Activated CD4-positive, alpha-beta T cell treated with anti-CD3 and anti-CD28 coated beads, Interleukin-2, Interleukin-4, amounts not matched to agents 100 ng/mL and 50 ng/mL, durations not matched to agents 16 hours and 8 hours (primary cell): ENCODE measurements around the gene SSU72.
"Not testable (repeated sequence)": the region's sequence is repeated elsewhere in the genome, so short reads cannot be mapped to it uniquely, and the experiment has no call there.

Source experiments
- DNase-seq: peaks from one replicate; pipeline ENCODE4 v3.0.0-alpha.2; 2020; ENCODE audit warnings: low spot score

Gene SSU72

DNA sequence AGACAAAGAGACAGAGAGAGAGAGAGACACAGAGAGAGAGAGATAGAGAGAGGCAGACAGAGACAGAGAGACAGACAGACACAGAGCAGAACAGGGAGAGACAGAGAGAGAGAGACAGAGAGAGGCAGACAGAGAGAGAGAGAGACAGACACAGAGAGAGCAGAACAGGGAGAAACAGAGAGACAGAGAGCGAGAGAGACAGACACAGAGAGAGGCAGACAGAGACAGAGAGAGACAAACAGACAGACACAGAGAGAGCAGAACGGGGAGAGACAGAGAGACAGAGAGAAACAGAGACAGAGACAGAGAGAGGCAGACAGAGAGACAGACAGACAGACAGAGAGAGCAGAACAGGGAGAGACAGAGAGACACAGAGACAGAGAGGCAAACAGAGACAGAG lies 20.7 kb upstream of the SSU72 start:
- DNase-seq, result not testable (repeated sequence)

DNA sequence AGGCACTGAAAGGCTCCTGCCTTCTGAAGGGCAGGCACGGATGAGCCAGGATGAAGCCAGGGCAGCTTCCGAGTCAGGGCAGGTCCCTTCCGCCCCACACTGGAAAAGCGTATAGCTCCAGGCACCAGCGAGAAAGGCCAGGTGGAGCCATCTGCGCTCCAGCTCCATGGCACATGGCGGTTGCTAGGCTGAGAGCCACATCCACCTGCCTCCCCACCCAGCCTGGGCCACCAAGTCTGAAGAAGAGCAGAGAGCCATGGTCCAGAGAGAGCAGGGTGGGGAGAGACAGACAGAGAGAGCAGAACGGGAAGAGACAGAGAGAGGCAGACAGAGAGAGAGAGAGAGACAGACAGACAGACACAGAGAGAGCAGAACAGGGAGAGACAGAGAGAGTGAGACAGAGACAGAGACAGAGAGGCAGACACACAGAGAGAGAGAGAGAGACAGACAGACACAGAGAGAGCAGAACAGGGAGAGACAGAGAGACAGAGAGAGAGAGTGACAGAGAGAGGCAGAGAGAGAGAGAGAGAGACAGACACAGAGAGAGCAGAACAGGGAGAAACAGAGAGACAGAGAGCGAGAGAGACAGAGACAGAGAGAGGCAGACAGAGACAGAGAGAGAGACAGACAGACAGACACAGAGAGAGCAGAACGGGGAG lies 20.1 kb upstream of the SSU72 start:
- DNase-seq, result no peak

DNA sequence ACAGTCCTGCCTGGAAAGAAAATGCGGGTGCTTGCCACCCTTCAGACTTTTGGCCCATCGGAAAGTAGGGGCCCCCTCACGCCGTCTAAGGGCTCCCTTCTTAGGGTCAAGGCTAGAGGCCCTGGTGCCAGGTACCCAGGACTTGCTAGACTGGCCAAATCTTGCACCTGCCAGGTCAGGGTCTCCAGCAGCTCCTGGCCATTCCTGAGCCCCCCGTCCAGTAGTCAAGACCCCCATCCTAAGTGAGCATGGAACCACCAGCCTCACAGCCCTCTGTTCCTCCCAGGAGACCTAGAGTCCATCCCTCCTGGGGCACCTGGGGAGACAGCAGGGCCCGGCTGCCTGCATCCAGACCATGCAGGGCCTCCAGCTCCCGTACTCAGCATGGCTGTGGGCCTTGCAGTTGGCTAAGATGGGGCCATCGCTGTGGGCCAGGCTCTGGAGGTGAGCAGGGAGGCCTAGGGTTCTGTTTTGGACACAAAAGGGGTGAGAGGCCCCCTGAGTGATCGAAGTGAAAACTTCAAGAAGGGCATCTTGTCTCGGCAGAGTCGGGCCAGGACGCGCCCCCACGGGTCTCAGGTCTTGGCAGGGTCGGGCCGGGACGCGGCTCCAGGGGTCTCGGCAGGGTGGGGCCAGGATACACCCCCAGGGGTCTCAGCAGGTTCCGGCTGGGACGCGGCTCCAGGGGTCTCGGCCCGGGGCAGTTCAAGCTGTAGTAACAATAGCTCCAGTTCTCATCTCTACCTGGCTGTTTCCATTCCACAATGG lies 19.4 kb upstream of the SSU72 start:
- DNase-seq, result no peak

DNA sequence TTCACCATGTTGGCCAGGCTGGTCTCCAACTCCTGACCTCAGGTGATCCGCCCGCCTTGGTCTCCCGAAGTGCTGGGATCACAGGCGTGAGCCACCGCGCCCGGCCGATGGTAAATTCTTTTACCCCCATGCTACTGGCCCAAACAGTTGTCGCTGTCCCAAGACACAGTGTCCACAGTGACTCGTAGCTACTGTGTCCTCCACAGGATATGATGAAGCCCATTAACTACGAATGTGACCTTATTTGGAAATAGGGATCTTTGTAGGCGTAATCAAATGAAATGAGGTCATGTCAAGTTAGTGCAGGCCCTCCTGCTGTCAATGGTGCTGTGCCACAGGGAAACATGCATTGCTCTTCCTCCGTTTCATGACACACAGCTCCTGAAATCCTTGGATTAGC lies 16.8 kb upstream of the SSU72 start:
- no peak for DNase-seq

DNA sequence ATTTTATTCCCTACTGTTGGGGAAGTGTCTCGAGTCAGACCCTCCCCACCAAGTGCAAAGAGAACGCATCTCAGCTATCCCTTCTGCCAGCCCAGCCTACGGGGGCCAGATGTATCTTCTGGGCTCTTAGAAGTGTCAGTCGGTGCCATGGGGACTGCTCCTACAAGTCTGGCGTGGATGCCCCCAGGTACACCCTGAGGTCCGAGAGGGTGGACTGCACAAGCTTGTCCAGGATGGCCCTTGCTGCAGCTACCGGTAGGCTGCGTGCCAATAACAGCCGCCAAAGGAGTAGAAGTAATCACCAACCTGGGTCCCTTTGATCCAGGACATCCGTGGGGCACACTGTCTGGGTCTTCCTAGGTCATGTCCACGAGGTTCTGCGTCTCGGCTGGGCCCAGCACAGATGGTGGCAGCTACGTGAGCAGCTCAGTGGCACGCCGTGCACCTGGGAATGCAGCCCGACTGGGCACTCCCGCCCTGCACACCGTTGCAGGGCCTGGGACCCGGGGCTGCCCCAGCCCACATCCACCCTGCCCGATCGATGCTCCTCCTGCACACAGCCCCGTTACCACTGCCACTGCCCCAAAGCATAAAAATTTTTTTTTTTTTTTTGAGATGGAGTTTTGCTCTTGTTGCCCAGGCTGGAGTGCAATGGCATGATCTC lies 8.8 kb upstream of the SSU72 start:
- no peak for DNase-seq

DNA sequence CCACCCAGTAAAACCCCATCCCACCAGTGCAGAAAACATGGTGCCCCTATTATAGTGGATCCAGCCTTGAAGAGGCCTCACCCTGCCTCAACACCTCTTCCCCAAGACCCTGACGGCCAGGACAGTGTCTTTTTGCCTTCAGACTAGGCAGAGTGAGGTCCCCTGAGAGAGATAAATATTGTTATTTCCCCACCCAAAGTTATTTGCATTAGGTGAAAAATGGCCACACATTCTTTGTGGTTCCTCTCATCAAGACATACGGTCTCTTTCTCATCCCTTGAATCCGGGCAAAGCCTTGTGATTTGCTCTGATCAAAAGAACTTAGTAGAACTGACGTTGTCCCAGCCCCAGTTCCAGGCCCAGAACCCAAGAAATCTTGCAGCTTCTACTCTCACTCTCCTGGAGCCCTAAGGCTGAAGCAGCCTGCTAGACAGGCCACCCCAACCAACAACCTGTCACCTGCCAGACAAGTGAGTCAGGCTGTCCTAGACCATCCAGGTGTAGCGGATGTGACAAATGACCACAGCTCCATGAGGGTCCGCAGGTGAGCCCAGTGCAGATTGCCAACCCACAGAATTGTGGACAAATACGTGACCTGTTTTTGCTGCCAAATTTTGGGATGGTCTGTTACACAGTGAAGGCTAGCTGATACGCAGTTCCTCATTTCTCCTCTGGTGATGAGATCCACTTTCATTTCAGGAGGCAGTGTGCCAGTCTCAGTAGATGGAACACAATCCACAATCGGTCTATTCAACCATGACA lies 8.1 kb upstream of the SSU72 start:
- DNase-seq, result no peak

DNA sequence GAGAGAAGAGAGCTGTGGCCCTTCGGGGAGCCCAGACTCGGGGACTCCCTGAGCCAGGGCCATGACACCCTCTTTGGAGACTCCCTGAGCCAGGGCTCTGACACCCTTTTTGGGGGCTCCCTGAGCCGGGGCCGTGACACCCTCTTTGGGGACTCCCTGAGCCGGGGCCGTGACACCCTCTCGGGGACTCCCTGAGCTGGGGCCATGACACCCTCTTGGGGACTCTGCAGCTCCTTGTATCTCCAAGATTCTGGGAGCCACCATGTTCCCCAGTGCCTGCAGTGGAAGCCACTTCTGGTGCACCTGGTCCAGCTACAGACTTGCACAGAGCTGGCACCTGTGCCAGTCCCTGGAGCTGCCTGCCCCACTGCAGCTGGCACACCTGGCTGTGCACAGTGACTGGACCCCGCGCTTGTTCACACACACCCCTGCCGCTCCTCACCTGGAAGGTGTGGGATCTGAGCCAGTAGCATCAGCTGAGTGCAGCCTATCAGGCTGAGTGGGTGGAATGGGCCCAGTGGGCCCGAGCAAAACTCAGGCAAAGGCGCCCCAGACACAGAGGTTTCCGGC lies 3.8 kb upstream of the SSU72 start:
- no peak for DNase-seq

DNA sequence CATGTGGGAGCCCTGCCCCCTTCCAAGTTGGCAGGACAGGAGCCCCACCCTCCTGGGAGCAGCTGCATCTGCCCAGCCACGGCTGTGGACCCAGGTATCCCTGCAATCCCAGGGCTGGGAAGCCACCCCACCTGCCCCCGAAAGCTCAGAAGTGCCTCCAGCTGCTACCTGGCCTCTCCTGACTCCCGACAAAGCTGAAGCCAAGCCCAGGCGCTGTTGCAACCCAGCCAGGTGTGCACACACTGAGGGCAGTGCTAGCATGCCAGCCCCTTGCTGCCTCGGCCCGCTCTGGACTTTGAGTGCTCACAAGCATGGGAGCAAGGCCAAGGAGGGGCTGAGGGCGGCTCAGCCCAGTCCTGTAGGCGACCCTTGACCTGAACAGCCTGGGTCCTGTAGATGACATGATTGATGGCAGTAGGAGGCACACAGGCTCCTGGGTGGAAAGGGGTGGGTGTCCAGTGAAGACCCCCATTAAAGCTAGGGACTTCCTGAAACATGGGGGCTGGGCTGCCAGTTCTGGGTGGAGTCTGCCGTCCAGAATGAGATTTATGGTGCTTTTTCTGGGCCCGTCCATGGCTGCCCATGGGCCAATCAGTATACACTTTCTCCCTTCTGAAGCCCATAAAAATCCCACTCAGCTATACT lies 2.8 kb upstream of the SSU72 start:
- no peak for DNase-seq

DNA sequence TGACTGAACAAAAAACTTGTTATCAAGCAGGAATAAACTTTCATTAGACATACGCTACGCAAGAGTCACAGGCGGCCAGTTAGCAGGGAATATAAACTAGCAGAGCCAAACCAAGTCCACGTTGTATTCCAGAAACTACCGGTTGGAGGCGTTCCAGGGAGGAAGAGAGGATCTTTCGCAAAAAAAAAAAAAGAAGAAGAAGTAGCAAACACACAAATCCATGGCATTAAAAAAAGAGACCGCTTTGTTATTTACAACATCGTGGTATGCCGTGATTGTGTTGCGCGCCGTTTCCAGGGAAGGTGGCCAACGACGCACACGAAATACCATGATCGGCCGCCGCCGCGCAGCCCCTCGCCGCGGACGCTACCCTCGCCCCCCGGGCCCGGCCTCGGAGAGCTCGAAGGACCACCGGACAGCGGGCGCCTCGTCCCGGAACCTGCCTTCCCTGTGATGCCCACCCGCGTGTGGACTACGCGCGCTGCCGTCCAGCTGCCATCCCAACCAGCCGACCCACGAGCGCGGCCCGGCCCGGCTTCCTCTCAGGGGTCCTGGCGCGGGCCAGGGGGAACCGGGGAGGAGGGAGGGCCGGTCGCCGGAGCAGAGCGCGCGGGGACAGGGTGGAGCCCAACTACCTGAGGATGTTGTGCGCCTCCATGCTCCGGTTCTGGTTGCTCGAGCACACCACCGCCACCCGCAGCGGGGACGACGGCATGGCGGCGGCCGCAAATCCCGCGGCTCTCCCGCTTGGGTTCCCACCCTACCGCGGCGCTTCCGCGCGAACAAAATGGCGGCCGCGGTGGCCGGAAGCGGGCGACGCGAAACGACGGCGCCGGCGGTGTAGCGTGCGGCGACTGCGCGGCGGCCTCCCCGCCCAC lies 581 bp downstream of the SSU72 start:
- peak; percentile 63 for DNase-seq

DNA sequence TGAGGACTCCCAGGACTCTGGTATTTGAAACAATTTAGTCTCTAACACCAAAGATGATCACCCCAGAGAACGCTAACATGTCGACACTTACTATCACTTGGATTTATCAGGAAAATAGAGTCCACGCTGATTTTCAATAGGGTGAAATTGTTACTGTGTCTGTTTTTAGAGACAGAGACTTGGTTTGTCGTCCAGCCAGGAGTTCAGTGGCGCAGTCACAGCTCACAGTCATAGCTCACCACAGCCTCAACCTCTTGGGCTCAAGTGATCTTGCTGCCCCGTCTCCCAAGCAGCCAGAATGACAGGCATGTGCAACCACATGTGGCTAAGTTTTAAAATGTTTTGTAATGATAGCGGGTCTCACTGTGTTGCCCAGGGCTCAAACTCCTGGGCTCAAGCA lies 5.3 kb downstream of the SSU72 start:
- no peak for DNase-seq

DNA sequence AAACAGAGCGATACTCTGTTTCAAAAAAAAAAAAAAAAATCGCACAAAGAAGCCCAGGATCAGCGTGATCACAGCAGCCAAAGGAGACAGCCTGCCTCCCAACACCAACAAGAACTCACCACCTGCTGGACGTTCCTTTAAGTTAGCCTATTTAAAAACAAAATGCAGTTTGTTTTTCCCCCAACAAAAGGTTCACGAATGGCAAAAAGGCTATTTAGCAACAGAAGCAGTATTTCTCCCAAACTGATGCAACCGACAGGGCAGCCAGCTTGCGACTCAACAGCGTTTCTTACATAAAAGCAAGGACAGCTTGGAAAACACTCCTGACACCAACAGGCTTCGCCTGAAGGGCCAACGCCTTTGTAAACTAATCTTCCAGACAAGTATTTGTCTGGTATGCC lies 6.8 kb downstream of the SSU72 start:
- no peak for DNase-seq

DNA sequence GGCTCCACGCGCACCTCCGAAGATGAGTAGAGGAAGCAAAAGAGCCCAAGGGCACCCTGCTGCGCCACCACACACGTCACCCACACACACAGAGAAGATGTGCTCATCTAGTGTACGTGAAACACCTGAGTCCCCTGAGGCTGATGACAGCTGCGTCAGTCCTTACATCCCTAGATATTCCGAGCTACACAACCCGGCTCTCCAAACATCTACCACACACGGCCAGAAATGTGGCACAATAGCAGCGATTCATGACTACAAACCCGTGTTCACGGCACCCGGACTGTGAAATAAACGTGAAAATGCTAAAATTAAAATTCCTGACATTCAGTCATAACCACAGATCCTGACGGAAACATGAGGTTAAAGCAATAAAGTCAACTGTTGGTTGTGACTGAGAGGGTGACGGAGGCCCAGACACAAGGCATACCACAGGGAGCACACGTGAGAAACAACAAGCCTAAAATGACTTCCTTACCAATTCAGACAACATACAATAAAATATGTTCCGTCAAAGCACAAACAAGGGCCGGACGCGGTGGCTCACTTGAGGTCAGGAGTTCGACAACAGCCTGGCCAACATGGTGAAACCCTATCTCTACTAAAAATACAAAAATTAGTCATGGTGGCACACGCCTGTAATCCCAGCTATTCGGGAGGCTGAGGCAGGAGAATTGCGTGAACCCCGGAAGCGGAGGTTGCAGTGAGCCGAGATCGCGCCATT lies 7.3 kb downstream of the SSU72 start:
- no peak for DNase-seq

DNA sequence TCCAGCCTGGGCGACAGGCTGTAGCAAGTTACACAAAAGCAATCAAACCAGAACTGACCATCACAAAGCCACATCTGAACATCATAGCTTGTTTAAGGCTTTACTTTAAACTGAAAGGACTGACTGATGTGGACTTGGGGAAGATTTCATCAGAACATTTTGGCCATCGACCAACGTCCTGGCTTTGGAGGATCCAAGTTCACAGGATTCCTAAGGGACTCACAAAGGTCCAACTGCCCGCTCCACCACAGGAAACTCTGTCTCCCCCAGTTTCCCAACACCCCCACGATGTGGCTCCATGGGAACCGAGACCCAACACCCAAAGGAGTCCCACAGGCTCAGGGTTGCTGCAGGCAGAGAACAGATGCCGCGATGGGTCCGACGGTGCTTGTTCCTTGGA lies 9.3 kb downstream of the SSU72 start:
- DNase-seq, result no peak

DNA sequence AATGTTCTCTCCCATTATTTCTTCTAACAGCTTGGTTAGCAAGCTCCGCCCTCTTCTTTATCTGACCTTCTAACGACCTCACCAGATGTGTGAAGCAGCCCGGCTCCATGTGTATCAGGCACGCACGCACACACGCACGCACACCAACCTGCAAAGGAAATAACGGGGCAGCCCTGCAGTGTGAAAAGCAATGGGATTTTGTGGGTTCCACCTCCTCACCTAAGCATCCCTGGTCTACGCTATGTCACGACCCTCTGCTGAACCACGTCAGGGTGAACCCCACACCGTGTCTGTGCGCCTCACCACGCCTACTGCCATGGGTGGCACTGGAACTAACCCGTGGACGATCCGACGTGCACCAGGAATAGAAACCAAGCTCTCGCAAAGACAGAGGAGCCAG lies 10.4 kb downstream of the SSU72 start:
- DNase-seq, result no peak

DNA sequence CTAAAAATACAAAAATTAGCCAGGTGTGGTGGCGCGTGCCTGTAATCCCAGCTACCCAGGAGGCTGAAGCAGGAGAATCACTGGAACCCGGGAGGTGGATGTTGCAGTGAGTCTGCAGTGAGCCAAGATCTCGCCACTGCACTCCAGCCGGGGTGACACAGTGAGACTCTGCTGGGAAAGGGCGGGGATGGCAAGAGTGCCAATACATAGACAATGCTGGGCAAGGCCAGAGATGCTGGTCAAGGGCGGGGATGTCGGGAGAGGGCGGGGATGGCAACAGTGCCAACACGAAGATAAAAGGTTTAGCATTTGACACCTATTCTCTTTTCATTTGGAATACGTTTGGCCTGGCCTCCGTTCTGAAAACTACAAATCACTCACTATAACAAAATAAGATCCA lies 11.0 kb downstream of the SSU72 start:
- DNase-seq, result no peak

DNA sequence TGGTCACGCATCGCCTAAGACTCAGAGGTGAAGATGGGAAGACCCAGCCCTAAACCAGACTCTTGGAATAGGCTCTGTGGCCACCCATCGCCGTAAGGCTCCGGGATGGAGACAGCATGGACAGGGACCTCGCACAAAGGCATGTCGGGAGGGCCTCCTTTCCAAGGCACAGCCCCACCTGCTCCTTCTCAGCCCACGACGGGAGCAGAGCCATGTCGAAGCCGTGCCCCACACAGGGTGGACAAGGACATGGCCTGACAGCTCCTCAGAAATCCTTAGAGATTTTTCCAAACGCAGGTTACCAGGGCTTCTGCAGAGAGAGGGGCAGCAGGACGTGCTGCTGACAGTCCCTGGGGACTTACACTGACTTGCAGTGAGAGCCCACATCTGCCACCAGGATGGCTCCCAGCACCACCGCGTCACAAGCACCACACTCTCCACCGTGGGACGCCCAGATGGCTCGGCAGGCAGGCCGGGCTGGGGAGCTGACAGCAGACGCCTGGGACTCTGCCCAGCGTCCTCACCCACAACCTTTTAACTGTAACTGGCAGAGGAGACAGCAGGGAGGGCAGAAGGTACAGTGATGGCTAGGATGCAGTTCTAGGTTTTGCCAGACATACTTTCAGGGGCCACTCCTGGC lies 12.0 kb downstream of the SSU72 start:
- DNase-seq, result no peak

DNA sequence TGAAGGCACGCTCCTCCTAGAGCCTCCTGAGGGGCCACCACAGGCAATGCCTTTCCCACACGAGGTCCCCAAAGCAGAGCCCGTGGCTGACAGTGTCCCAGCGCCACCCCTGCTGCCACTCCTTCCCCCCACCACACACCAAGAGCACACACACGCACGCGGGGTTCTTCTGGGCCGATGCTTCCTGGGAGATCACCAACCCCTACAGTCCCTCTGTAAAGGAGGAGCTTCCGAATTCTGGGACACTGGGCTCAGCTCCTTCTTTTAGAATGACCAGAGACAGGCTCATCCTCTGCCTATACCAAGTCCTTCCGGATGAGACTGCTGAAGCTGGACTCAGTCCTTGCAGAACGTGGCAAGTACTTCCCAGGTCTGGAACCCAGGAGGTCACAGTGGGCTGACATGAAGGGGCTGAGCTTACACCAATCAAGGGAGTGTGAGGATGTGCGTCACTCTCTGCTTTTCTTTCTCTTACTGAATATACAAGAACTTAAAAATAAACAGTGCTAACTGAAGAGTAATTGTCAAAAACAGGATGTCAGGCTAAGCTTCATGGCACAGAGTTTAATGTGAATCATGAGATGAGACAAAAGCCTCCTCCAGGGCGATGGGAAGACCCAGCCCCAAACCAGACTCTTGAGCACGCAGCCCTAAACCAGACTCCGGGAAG lies 12.7 kb downstream of the SSU72 start:
- DNase-seq, result no peak

DNA sequence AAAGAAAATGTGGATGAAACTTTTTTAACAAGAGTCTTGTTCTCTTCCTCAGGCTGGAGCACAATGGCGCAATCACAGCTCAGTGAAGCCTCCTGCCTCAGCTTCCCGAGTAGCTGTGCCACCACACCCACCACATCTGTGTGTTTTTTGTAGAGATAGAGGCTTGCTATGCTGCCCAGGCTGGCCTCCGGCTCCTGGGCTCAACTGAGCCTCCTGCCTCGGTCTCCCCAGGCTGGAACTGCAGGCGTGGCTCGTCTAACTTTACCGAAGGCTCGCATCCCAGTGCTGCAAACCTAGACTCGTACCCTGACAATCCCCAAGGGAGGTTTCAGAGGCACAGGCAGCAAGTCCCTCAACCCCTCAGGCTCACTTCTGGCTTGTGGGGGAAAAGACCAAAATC lies 14.5 kb downstream of the SSU72 start:
- no peak for DNase-seq

DNA sequence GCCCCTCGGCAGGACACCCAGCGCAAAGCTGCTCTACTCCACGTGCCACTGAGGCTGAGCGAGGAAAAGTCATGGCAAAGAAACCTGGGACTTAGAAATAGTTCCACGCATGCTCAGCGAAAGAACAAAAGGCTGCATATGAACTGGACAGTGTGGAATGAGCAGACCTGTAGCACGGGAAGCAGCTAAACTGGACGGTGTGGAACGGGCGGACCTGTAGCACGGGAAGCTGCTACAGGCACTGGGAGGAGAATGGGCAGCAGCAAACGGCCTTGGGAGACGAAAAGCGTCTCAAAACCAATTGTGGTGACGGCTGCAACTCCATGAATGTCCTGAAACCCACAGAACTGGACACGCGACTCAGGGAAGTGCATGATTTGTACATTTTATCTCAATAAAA lies 15.6 kb downstream of the SSU72 start:
- DNase-seq, result no peak
